HCT116 (cell line): Measurements from ENCODE around the gene GAMT. TPM values are rescaled to one million over a fixed set of nuclear protein-coding genes. Genes with fewer than 3 reads are reported as not detected.

Source experiments
- ATAC-seq: fragments of 200-7000 bp; cut with Tn5 transposase; 2 replicates; pipeline ENCODE4 v1.9.1; 2020; ENCODE audit warnings: mild to moderate bottlenecking, moderate library complexity
- BruUV-seq: library from RNA; stranded (reverse); fragments of 400-500 nt; replicated peaks from 2 replicates; lab custom pipeline; 2021; lab: Mats Ljungman, UMichigan
- CTCF ChIA-PET: fragments of 300-600 bp; sonication (Branson Sonifier 250); formaldehyde crosslinking; loops from one replicate; lab custom pipeline; 2021; ENCODE audit warnings: antibody characterized with exemption; lab: Charles Lee
- POLR2A ChIA-PET: fragments of 300-600, 350-600 bp; sonication (Branson Sonifier 250); formaldehyde crosslinking; loops from one replicate; lab custom pipeline; 2021; ENCODE audit warnings: antibody characterized with exemption; lab: Charles Lee
- RAD21 ChIA-PET, 2 experiments: fragments of 300-600 bp; sonication (Branson Sonifier 250); formaldehyde crosslinking; loops; one replicate each; lab custom pipeline; 2023; ENCODE audit warnings: low total read pairs in 2 of 2; ENCODE audit not compliant: uncharacterized antibody in 2 of 2, unreplicated experiment in 2 of 2, low non-redundant PET in 1 of 2; lab: Charles Lee
- DNase-seq: peaks from one replicate; pipeline ENCODE4 v3.0.0-alpha.2; 2010; ENCODE audit warnings: low read depth, low spot score
- H2AFZ ChIP-seq: fragments of 200-600 bp; shearing (Covaris generic), sonication (generic); 2 replicates; pipeline ENCODE4 v1.6.1; 2017; ENCODE audit warnings: low read depth, mixed run types, mixed read lengths, antibody characterized with exemption, low read length; ENCODE audit not compliant: poor library complexity, severe bottlenecking
- H3K27ac ChIP-seq: 2 replicates; pipeline ENCODE4 v1.5.1; 2012; ENCODE audit warnings: low read depth, low read length
- H3K27me3 ChIP-seq: fragments of 200-600 bp; sonication (generic); 2 replicates; pipeline ENCODE4 v1.6.1; 2016; ENCODE audit warnings: mixed run types, low read length, mixed read lengths; ENCODE audit not compliant: insufficient read depth
- H3K36me3 ChIP-seq, 2 experiments: fragments of 200-500 bp in 1 of 2; fragments of 200-600 bp in 1 of 2; sonication (Bioruptor generic) in 1 of 2; sonication (generic) in 1 of 2; 2 replicates each; pipeline versions ENCODE4 v1.5.1 to v1.6.1; 2014 to 2016; ENCODE audit warnings: low read length in 2 of 2, inconsistent platforms in 1 of 2, mixed read lengths in 1 of 2, mixed run types in 1 of 2; ENCODE audit not compliant: insufficient read depth in 2 of 2, control insufficient read depth in 1 of 2
- H3K4me1 ChIP-seq, 2 experiments: fragments of 200-600 bp in 1 of 2; sonication (generic) in 1 of 2; 2 replicates each; pipeline versions ENCODE4 v1.5.1 to v1.6.1; 2012 to 2017; ENCODE audit warnings: low read length in 2 of 2, inconsistent platforms in 1 of 2, mild to moderate bottlenecking in 1 of 2, mixed read lengths in 1 of 2, mixed run types in 1 of 2, moderate library complexity in 1 of 2; ENCODE audit not compliant: insufficient read depth in 2 of 2, control insufficient read depth in 1 of 2
- H3K4me2 ChIP-seq: fragments of 200-600 bp; sonication (generic); 2 replicates; pipeline ENCODE4 v1.6.1; 2017; ENCODE audit warnings: mixed run types, low read length, mixed read lengths
- H3K4me3 ChIP-seq, 2 experiments: fragments of 200-600 bp in 1 of 2; sonication (generic) in 1 of 2; replicated peaks in 1 of 2; 2 replicates each; pipeline ENCODE4 v1.5.1; 2011 to 2016; ENCODE audit warnings: low read length in 2 of 2, control low read depth in 1 of 2, low read depth in 1 of 2, mild to moderate bottlenecking in 1 of 2, mixed read lengths in 1 of 2, mixed run types in 1 of 2
- H3K79me2 ChIP-seq: fragments of 200-600 bp; sonication (generic); 2 replicates; pipeline ENCODE4 v1.6.1; 2017; ENCODE audit warnings: mild to moderate bottlenecking, mixed run types, low read length, moderate library complexity, mixed read lengths; ENCODE audit not compliant: insufficient read depth
- H3K9ac ChIP-seq: fragments of 200-600 bp; sonication (generic); 2 replicates; pipeline ENCODE4 v1.6.1; 2016; ENCODE audit warnings: low read length, mixed read lengths
- H3K9me2 ChIP-seq: fragments of 200-600 bp; sonication (generic), shearing (Covaris generic); 2 replicates; pipeline ENCODE4 v1.6.1; 2017; ENCODE audit warnings: mixed run types, mild to moderate bottlenecking, moderate library complexity; ENCODE audit not compliant: insufficient read depth
- H3K9me3 ChIP-seq, 2 experiments: fragments of 200-500 bp in 1 of 2; fragments of 200-600 bp in 1 of 2; sonication (Bioruptor generic) in 1 of 2; sonication (generic) in 1 of 2; 2 replicates each; pipeline ENCODE4 v1.6.1; 2014 to 2017; ENCODE audit warnings: low read length in 2 of 2, mixed read lengths in 2 of 2, inconsistent platforms in 1 of 2, low read depth in 1 of 2, mild to moderate bottlenecking in 1 of 2, mixed run types in 1 of 2, moderate library complexity in 1 of 2; ENCODE audit not compliant: control insufficient read depth in 1 of 2, insufficient read depth in 1 of 2
- H4K20me1 ChIP-seq: fragments of 200-600 bp; sonication (generic), shearing (Covaris generic); 2 replicates; pipeline ENCODE4 v1.6.1; 2017; ENCODE audit warnings: mixed run types, mild to moderate bottlenecking, moderate library complexity; ENCODE audit not compliant: insufficient read depth
- CBX3 ChIP-seq: IDR thresholded peaks from 2 replicates; pipeline ENCODE4 v1.6.1; 2012; ENCODE audit warnings: low read depth
- CEBPB ChIP-seq: IDR thresholded peaks from 2 replicates; pipeline ENCODE4 v1.6.1; 2012; ENCODE audit warnings: low read depth
- CTCF ChIP-seq, 3 experiments: fragments of 200-600 bp in 1 of 3; sonication (generic) in 1 of 3; IDR thresholded peaks in 2 of 3; conservative IDR thresholded peaks in 1 of 3; 2 replicates each; pipeline ENCODE4 v1.5.1; 2012 to 2017; ENCODE audit warnings: low read depth in 2 of 3, low read length in 2 of 3, antibody characterized with exemption in 1 of 3, borderline replicate concordance in 1 of 3, control low read depth in 1 of 3, mild to moderate bottlenecking in 1 of 3, mixed read lengths in 1 of 3, mixed run types in 1 of 3, moderate library complexity in 1 of 3; ENCODE audit not compliant: insufficient read depth in 1 of 3
- EZH2 ChIP-seq: fragments of 200-600 bp; sonication (generic); IDR thresholded peaks from 2 replicates; pipeline ENCODE4 v1.6.1; 2017; ENCODE audit warnings: antibody characterized with exemption, mixed run types
- EZH2phosphoT487 ChIP-seq: fragments of 200-600 bp; IDR thresholded peaks from 2 replicates; pipeline ENCODE4 v1.6.1; 2018; ENCODE audit warnings: antibody characterized with exemption, borderline replicate concordance
- FOSL1 ChIP-seq: IDR thresholded peaks from 2 replicates; pipeline ENCODE4 v1.6.1; 2012; ENCODE audit warnings: low read depth
- JUND ChIP-seq: IDR thresholded peaks from 2 replicates; pipeline ENCODE4 v1.6.1; 2012
- RAD21 ChIP-seq: IDR thresholded peaks from 2 replicates; pipeline ENCODE4 v1.6.1; 2012; ENCODE audit warnings: low read depth, mild to moderate bottlenecking
- SIN3A ChIP-seq: IDR thresholded peaks from 2 replicates; pipeline ENCODE4 v1.6.1; 2012; ENCODE audit warnings: low read depth
- YY1 ChIP-seq: IDR thresholded peaks from 2 replicates; pipeline ENCODE4 v1.6.1; 2011; ENCODE audit warnings: low read length, low read depth, moderate library complexity, mild to moderate bottlenecking; ENCODE audit not compliant: insufficient replicate concordance; ENCODE audit errors: extremely low read depth
- intact Hi-C: fragments of 100-400 bp; cut with micrococcal nuclease; formaldehyde crosslinking; loops from 2 replicates; pipeline ENCODE4 v1.10.0; 2022
- total RNA-seq: library from RNA; stranded (reverse); gene quantifications from one replicate; pipeline ENCODE4 v1.2.1, GENCODE V29; 2021; ENCODE audit not compliant: unreplicated experiment

Gene GAMT
- total RNA-seq, 1 experiment from 2014 or later = 102 TPM

GRCh38 chr19:1353144-1353543, 48.2 kb downstream of the GAMT start (continued):
- TF ChIP-seq EZH2 (no peak), CBX3 (no peak), CTCF (IDR thresholded peaks at IDR 0.05 in 2 of 3, conservative IDR thresholded peaks at IDR 0.05 in 1 of 3; ENCODE audit: borderline replicate concordance in 1 of 3, insufficient read depth in 1 of 3, low read depth in 2 of 3, low read length in 2 of 3) (no peak), CEBPB (no peak), RAD21 (no peak), JUND (no peak), EZH2phosphoT487 (no peak)

- Histone ChIP-seq H3K27me3 (no peaks in the 10 kb centered on the region), H2AFZ (no peak overlapping the region), H3K4me1 (peaks cover 10 to 18% of the 10 kb centered on the region in 2 experiments), H3K9me3 (no peaks in the 10 kb centered on the region), H4K20me1 (no peaks in the 10 kb centered on the region), H3K36me3 (no peaks in the 10 kb centered on the region; a peak in 1 of 4 replicates), H3K4me3 (no peak overlapping the region), H3K27ac (no peak overlapping the region), H3K9ac (no peak overlapping the region), H3K4me2 (no peak overlapping the region), H3K79me2 (peaks cover 14% of the 10 kb centered on the region), H3K9me2 (no peaks in the 10 kb centered on the region)
- CTCF ChIA-PET = no interaction called here
- no peak for ATAC-seq
- BruUV-seq = no TSS peak
- TF ChIP-seq SIN3A (no peak), FOSL1 (no peak), YY1 (no peak)
- intact Hi-C loops = no loop called here
- RAD21 ChIA-PET = no interaction called here
- no peak for DNase-seq
- POLR2A ChIA-PET = no interaction called here
Observed at GRCh38 chr19:1351381-1351851, 49.9 kb downstream of the GAMT start.
